ENCODE results near the gene LRIG1.

DNA sequence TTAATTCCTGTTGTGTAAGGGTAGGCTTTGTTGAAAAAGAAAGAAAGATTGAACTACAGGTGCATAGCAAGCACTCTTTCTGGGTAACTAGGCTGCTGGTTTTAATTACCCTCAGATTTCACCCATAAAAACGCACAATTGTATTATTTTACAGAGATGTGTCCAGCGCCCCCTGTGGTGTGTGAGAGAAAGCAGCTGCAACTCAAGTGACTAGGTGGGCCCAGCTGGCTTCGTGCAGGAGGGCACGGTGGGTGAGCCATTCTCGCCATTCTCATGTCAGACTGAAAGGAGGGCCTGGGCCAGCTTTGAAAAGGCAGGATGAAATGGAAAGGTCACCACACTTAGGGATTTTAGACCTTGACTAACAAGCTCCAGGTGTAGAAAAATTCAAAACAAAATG lies 122.6 kb downstream of the LRIG1 start:
- TF ChIP-seq POLR2AphosphoS5 (IDR thresholded peaks at IDR 0.05; ENCODE audit: low read depth, low read length) (no peak), POLR2A (IDR thresholded peaks at IDR 0.05; ENCODE audit: low read depth, low read length) (no peak), TAF1 (IDR thresholded peaks at IDR 0.05; ENCODE audit: borderline replicate concordance, low read depth, low read length) (no peak)

Measured in GM12892 (cell line).